T-cell (primary cell): ENCODE results near the gene AKIRIN2. TPM values are rescaled to one million over a fixed set of nuclear protein-coding genes. Genes with fewer than 3 reads are reported as not detected.
"Not testable (repeated sequence)": the region's sequence is repeated elsewhere in the genome, so short reads cannot be mapped to it uniquely, and the experiment has no call there.

Source experiments
- ATAC-seq, 4 experiments: fragments of 200-7000 bp in 3 of 4; fragments of 150-1000 bp in 1 of 4; cut with Tn5 transposase; replicated peaks in 1 of 4; 1 replicate in 3 of 4; 2 replicates in 1 of 4; pipeline ENCODE4 v1.10.0; 2021; ENCODE audit warnings: moderate library complexity in 3 of 4, mild to moderate bottlenecking in 2 of 4, moderate number of reproducible peaks in 1 of 4
- CTCF ChIA-PET, 2 donors: fragments of 300-600 bp; sonication (Branson Sonifier 250); formaldehyde crosslinking; loops; one replicate each; lab custom pipeline; 2022; ENCODE audit warnings: antibody characterized with exemption in 2 of 2; lab: Charles Lee
- POLR2A ChIA-PET, 2 donors: fragments of 300-600 bp; sonication (Branson Sonifier 250); formaldehyde crosslinking; loops; one replicate each; lab custom pipeline; 2022; ENCODE audit warnings: antibody characterized with exemption in 2 of 2; lab: Charles Lee
- DNase-seq, 35 experiments: peaks; one replicate each; pipeline versions ENCODE4 v3.0.0 to v3.0.0-alpha.2; 2013 to 2023
- H3K27ac ChIP-seq: one replicate; pipeline ENCODE4 v1.5.1; 2013; ENCODE audit warnings: low read length
- H3K27me3 ChIP-seq, 2 experiments: replicated peaks in 1 of 2; 1 replicate in 1 of 2; 2 replicates in 1 of 2; pipeline versions ENCODE4 v1.6.1 to v1.7.0; 2013; ENCODE audit warnings: low read length in 1 of 2, mixed read lengths in 1 of 2; ENCODE audit not compliant: control insufficient read depth in 2 of 2, insufficient read depth in 2 of 2; ENCODE audit errors: extremely low read depth in 1 of 2
- H3K36me3 ChIP-seq, 2 donors: 1 replicate in 1 of 2; 2 replicates in 1 of 2; pipeline versions ENCODE4 v1.6.1 to v1.7.0; 2013; ENCODE audit warnings: low read length in 1 of 2; ENCODE audit not compliant: control insufficient read depth in 2 of 2, insufficient read depth in 1 of 2; ENCODE audit errors: extremely low read depth in 1 of 2
- H3K4me1 ChIP-seq, 2 experiments: 1 replicate in 1 of 2; 2 replicates in 1 of 2; pipeline versions ENCODE4 v1.6.1 to v1.7.0; 2013; ENCODE audit warnings: low read length in 2 of 2, mixed read lengths in 1 of 2; ENCODE audit not compliant: insufficient read depth in 2 of 2, control insufficient read depth in 1 of 2; ENCODE audit errors: extremely low read depth in 1 of 2
- H3K4me3 ChIP-seq, 2 donors: 1 replicate in 1 of 2; 2 replicates in 1 of 2; pipeline versions ENCODE4 v1.5.1 to v1.7.0; 2013; ENCODE audit warnings: mild to moderate bottlenecking in 2 of 2, low read length in 1 of 2, moderate library complexity in 1 of 2; ENCODE audit not compliant: control insufficient read depth in 1 of 2; ENCODE audit errors: extremely low read depth in 1 of 2
- H3K9me3 ChIP-seq: 2 replicates; pipeline ENCODE4 v1.7.0; 2013
- H3K27ac Mint-ChIP-seq, 2 donors: one replicate each; pipeline ENCODE4 v1.8.0; 2020 to 2021; ENCODE audit warnings: mild to moderate bottlenecking in 2 of 2, mixed read lengths in 2 of 2
- H3K27me3 Mint-ChIP-seq, 2 donors: one replicate each; pipeline ENCODE4 v1.8.0; 2021 to 2022; ENCODE audit warnings: mixed read lengths in 2 of 2
- H3K36me3 Mint-ChIP-seq: one replicate; pipeline ENCODE4 v1.8.0; 2021; ENCODE audit warnings: mixed read lengths
- H3K4me1 Mint-ChIP-seq, 3 donors: one replicate each; pipeline ENCODE4 v1.8.0; 2020 to 2022; ENCODE audit warnings: mixed read lengths in 3 of 3, mild to moderate bottlenecking in 1 of 3
- H3K4me3 Mint-ChIP-seq, 3 donors: one replicate each; pipeline ENCODE4 v1.8.0; 2020 to 2022; ENCODE audit warnings: mild to moderate bottlenecking in 3 of 3, mixed read lengths in 3 of 3, moderate library complexity in 3 of 3
- H3K9me3 Mint-ChIP-seq, 3 donors: one replicate each; pipeline ENCODE4 v1.8.0; 2020 to 2022; ENCODE audit warnings: mixed read lengths in 3 of 3
- WGBS: methylation state at CpG from one replicate; pipeline ENCODE4 v1.1.5; 2013; ENCODE audit warnings: missing lambda C conversion rate; ENCODE audit not compliant: insufficient coverage; 5-methylcytosine and 5-hydroxymethylcytosine counted together
- total RNA-seq, 35 experiments: library from RNA in 6 of 35; stranded (reverse) in 6 of 35; fragments of 120-200 nt in 1 of 35; gene quantifications; one replicate each; pipeline versions ENCODE4 v1.2.1 to v1.2.4 and lab custom pipeline; 2013 to 2026

AKIRIN2 gene
- total RNA-seq, 5 donors from 2014 or later (not counting 1 experiment from before 2014, with no cell fraction given): 52.5 to 81.9 (median 66.0) TPM

- ATAC-seq, H3K4me3 ChIP-seq, H3K9me3 ChIP-seq, H3K4me3 Mint-ChIP-seq, H3K27ac Mint-ChIP-seq, H3K4me1 Mint-ChIP-seq, DNase-seq, H3K4me1 ChIP-seq, H3K27me3 Mint-ChIP-seq, H3K27ac ChIP-seq, H3K36me3 Mint-ChIP-seq, POLR2A ChIA-PET, H3K9me3 Mint-ChIP-seq, H3K27me3 ChIP-seq, H3K36me3 ChIP-seq: not testable (repeated sequence)
- WGBS: 100% methylated on average over 2 of the region's 3 CpGs
- CTCF ChIA-PET: interaction anchor here (0.5 to 0.7 kb wide), 3 partner anchors 15 to 55 kb away, joined by 3 to 5 read pairs (median 4); no protein-coding TSS in a partner anchor
Measured at GRCh38 chr6:87712713-87713112, 10.7 kb upstream of the AKIRIN2 start.

DNA sequence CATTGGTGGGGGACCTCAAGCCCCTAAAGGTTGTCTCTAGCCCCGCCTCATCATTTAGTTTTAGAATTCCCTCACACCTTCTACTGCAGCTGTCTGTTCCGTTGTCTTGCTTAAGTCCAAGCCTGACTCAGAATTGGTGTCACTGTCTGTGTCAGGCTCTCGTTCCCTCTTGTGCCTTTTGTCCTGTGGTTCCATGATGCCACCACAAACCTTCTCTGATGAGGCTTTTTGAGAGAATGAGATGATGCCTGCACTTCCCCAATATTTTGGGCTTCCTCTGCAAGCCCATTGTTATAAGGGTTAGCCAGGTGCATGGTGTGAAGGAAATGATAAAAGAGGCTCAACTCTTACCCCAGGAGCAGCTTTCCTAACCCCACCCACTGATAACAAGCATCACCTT is 8.1 kb upstream of the AKIRIN2 start:
- no peak overlapping the region for H3K27ac ChIP-seq
- ATAC-seq: no peak
- 86% methylated on average over 1 of the region's 3 CpGs for WGBS

DNA sequence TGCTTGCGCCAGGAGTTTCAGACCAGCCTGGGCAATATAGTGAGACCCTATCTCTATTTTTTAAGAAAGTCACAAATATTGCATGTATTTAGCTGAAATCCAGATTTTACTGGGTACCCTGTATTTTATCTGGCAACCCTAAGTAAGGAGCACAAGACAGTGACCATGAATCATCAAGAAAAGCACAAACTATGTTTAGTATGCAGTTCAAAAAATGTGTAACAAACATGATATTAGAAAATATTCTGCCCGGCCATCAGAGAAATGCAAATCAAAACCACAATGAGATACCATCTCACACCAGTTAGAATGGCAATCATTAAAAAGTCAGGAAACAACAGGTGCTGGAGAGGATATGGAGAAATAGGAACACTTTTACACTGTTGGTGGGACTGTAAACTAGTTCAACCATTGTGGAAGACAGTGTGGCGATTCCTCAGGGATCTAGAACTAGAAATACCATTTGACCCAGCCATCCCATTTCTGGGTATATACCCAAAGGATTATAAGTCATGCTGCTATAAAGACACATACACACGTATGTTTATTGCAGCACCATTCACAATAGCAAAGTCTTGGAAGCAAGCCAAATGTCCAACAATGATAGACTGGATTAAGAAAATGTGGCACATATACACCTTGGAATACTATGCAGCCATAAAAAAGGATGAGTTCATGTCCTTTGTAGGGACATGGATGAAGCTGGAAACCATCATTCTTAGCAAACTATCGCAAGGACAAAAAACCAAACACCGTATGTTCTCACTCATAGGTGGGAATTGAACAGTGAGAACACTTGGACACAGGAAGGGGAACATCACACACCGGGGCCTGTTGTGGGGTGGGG is 6.8 kb upstream of the AKIRIN2 start:
- CTCF ChIA-PET, H3K4me1 Mint-ChIP-seq, H3K36me3 ChIP-seq, H3K27ac Mint-ChIP-seq, ATAC-seq, H3K4me3 Mint-ChIP-seq, H3K4me3 ChIP-seq, H3K9me3 Mint-ChIP-seq, H3K27me3 Mint-ChIP-seq, H3K27ac ChIP-seq, H3K27me3 ChIP-seq, POLR2A ChIA-PET, DNase-seq, H3K9me3 ChIP-seq, H3K4me1 ChIP-seq, H3K36me3 Mint-ChIP-seq: not testable (repeated sequence)
- no CpG with 5 or more reads among the region's 7 CpGs for WGBS

More for the DNA sequence above, 8.1 kb upstream of the AKIRIN2 start:
- H3K4me3 ChIP-seq: no peak overlapping the region
- no peaks in the 10 kb centered on the region for H3K9me3 Mint-ChIP-seq
- ChIA-PET POLR2A (interaction anchor here in 1 of 2 donors (0.6 kb wide), 1 partner anchor 630 kb away, joined by 3 read pairs; no protein-coding TSS in a partner anchor), CTCF (interaction anchor here in 1 of 2 donors (0.5 kb wide), 1 partner anchor 572 kb away, joined by 4 read pairs; no protein-coding TSS in a partner anchor)
- H3K9me3 ChIP-seq: no peaks in the 10 kb centered on the region
- no peaks in the 10 kb centered on the region for H3K36me3 ChIP-seq
- no peak for DNase-seq
- no peaks in the 10 kb centered on the region for H3K27me3 Mint-ChIP-seq
- no peaks in the 10 kb centered on the region for H3K27me3 ChIP-seq
- peaks cover 6 to 12% (median 9%) of the 10 kb centered on the region in 3 donors for H3K4me1 Mint-ChIP-seq
- no peak overlapping the region for H3K4me3 Mint-ChIP-seq
- H3K27ac Mint-ChIP-seq: no peak overlapping the region
- no peaks in the 10 kb centered on the region for H3K36me3 Mint-ChIP-seq
- H3K4me1 ChIP-seq: no peaks in the 10 kb centered on the region

DNA sequence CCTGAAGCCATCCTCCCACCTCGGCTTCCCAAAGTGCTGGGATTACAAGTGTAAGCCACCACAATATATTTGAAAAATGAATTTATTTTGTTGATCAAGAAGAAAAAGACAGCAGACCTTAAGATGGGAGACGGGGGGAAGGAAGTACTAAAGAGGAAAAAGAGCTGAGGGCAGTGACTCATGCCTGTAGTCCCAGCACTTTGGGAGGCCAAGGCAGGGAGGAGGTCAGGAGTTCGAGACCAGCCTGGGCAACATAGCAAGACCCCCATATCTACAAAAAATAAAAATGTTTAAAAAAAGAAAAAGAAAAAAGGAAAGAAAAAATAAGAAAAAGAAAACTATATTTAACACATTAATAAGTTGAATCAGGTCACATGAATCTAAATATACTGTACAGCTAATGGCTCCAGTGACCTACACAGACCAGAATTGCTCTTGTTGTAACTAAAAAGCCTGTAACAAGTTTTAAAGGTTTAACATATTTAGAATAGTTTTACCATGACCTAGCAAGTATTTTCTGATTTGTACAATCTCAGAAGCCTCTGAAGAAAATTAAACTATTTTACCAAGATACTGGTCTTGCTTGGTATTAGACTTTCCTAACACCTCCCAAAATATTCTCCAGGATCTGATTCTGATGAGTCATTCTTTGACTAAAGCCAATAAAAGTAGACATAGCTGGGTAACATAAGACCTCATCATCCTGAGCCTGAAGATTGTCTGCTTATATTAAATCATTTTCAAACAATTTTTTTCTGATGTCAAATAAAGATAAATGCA is 4.3 kb upstream of the AKIRIN2 start:
- H3K36me3 Mint-ChIP-seq: no peaks in the 10 kb centered on the region
- H3K27me3 Mint-ChIP-seq: no peaks in the 10 kb centered on the region
- no peak overlapping the region for H3K4me3 ChIP-seq
- H3K27me3 ChIP-seq: no peaks in the 10 kb centered on the region
- CTCF ChIA-PET: interaction anchor here in 1 of 2 donors (1.4 kb wide), 1 partner anchor 8 kb away, joined by 4 read pairs; no protein-coding TSS in a partner anchor
- H3K9me3 ChIP-seq: no peaks in the 10 kb centered on the region
- H3K4me3 Mint-ChIP-seq: no peak overlapping the region
- H3K36me3 ChIP-seq: no peaks in the 10 kb centered on the region
- DNase-seq: no peak
- H3K27ac Mint-ChIP-seq: no peak overlapping the region
- H3K9me3 Mint-ChIP-seq: no peaks in the 10 kb centered on the region
- ATAC-seq: no peak
- WGBS: no CpG with 5 or more reads among the region's 3 CpGs
- H3K4me1 ChIP-seq: peaks cover 0 to 4% of the 10 kb centered on the region in 2 experiments
- no peak overlapping the region for H3K27ac ChIP-seq
- peaks cover 9 to 18% (median 10%) of the 10 kb centered on the region in 3 donors for H3K4me1 Mint-ChIP-seq
- POLR2A ChIA-PET: no interaction called here

DNA sequence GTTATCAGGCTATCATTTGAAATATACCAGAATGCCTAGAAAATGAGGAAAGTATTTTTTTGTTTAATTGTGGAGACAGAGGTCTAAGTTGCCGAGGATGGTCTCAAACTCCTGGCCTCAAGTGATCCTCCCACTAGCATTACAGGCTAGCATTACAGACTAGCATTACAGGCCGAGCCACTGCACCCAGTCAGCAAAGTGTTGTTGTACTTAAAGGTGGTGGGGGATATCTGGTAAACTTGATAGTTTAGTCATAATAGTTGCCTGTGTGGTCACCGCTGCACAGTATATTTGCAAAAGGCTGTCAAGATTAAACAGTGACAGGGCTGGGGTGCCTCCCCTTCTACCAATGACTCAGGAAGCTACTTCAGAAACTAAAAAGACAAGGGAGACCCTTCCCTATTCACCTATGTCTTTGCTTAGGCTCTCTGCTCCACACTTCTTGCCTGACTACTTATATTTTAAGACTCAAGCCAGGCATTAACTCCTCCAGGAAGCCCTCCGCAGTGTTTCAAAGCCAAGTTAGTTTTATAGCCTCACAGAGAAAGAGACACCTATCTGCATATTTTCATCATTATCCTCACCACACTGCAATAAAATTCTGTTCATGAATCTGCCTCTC is 3.1 kb upstream of the AKIRIN2 start:
- POLR2A ChIA-PET: interaction anchor here in 1 of 2 donors (0.6 kb wide), 1 partner anchor 48 kb away, joined by 3 read pairs; no protein-coding TSS in a partner anchor
- CTCF ChIA-PET: interaction anchor here (0.6 to 1.4 kb wide), 2 partner anchors 9 to 216 kb away, joined by 4 read pairs; no protein-coding TSS in a partner anchor

More for the DNA sequence above, 3.1 kb upstream of the AKIRIN2 start:
- ATAC-seq (no peak), DNase-seq (no peak)
- Histone ChIP-seq H3K27ac (no peak overlapping the region), H3K36me3 (no peaks in the 10 kb centered on the region), H3K27me3 (no peaks in the 10 kb centered on the region), H3K9me3 (no peaks in the 10 kb centered on the region), H3K4me3 (no peak overlapping the region), H3K4me1 (peaks cover 4% of the 10 kb centered on the region in 2 experiments)
- Mint-ChIP-seq H3K36me3 (no peaks in the 10 kb centered on the region), H3K4me3 (no peak overlapping the region), H3K27me3 (no peaks in the 10 kb centered on the region), H3K9me3 (no peaks in the 10 kb centered on the region), H3K4me1 (peaks cover 11 to 21% (median 18%) of the 10 kb centered on the region in 3 donors), H3K27ac (peak overlapping the region; percentile 53 to 71)
- 73% methylated on average over 1 of the region's 4 CpGs for WGBS
